ENCODE results near the gene SYT3. TPM values are rescaled to one million over a fixed set of nuclear protein-coding genes. Genes with fewer than 3 reads are reported as not detected.

Gene SYT3
- total and polyA plus RNA-seq, 7 donors = under 0.01 to 0.66 (median 0.37) TPM; not detected in 1

DNA sequence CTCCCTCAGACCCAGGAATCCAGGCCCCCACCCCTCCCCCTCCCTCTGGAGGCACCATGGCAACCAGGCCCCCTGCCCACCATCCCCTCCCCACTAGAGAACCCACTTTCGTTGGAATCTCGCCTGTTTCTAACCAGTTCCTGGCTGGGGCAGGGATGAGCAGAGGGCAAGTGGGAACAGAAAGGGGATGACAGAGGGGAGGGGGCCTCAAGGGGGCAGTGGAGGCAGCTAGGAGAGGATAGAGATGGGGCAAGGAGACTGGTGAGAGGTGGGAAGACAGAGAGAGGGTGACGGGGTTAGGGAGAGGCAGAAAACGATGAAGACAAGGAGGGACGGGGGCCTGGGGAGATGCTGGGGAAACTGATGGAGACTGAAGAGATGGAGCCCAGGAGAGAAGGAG is 9.0 kb upstream of the SYT3 start:
- 49 to 60% methylated on average over 5 of the region's 5 CpGs for WGBS, 2 donors
- DNase-seq = no peak
- no peak overlapping the region for H3K27ac ChIP-seq
- H3K27me3 ChIP-seq = peaks cover 0 to 59% (median 0%) of the 10 kb centered on the region in 3 donors
- no peaks in the 10 kb centered on the region for H3K9me3 ChIP-seq
- TF ChIP-seq, protein P1, sequence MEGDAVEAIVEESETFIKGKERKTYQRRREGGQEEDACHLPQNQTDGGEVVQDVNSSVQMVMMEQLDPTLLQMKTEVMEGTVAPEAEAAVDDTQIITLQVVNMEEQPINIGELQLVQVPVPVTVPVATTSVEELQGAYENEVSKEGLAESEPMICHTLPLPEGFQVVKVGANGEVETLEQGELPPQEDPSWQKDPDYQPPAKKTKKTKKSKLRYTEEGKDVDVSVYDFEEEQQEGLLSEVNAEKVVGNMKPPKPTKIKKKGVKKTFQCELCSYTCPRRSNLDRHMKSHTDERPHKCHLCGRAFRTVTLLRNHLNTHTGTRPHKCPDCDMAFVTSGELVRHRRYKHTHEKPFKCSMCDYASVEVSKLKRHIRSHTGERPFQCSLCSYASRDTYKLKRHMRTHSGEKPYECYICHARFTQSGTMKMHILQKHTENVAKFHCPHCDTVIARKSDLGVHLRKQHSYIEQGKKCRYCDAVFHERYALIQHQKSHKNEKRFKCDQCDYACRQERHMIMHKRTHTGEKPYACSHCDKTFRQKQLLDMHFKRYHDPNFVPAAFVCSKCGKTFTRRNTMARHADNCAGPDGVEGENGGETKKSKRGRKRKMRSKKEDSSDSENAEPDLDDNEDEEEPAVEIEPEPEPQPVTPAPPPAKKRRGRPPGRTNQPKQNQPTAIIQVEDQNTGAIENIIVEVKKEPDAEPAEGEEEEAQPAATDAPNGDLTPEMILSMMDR (IDR thresholded peaks at IDR 0.05) = no peak
- TF ChIP-seq EP300 (IDR thresholded peaks at IDR 0.05) (no peak), POLR2AphosphoS5 (IDR thresholded peaks at IDR 0.05) (no peak), POLR2A (IDR thresholded peaks at IDR 0.05) (no peak)
- intact Hi-C loops (cut with DNase I) = no loop called here
- H3K4me3 ChIP-seq = no peak overlapping the region
- no peaks in the 10 kb centered on the region for H3K4me1 ChIP-seq
- no peaks in the 10 kb centered on the region for H3K36me3 ChIP-seq

DNA sequence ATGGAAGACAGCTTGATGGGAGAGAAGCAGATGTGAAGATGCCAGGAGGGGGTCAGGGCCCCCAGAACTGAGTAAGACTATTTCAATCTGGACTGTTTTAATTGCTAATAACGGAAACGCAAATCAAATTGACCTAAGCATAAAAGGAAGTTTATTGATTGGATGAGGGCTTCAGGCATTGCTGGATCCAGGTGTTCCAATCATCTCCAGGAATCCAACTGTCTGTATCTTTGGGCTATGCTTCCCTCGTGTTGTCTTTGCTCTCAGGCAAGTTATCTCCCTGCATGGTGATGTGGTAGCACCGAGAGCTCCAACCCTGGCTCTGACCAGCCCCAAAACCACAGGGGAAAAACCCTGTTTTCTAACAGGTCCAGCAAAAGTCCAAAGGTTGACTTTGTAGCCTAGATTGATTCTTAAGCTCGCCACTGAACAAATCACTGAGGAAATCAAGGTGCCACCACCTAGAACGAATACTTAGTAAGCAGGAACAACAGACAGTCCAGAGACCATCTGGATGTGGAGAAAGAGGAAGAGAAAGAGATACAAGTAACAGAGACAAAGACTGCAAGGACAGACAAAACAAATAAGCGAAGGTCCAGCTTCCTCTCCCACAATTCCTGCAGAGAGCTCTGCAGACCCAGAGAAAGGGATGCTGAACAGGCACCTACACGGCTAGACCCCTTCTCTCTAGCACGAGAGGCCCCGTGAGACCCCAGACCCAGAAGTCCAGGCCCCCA is 8.4 kb upstream of the SYT3 start:
- Histone ChIP-seq H3K27ac (no peak overlapping the region), H3K27me3 (peaks cover 0 to 54% (median 0%) of the 10 kb centered on the region in 3 donors), H3K9me3 (no peaks in the 10 kb centered on the region), H3K36me3 (no peaks in the 10 kb centered on the region), H3K4me3 (no peak overlapping the region), H3K4me1 (no peaks in the 10 kb centered on the region)
- TF ChIP-seq POLR2A (IDR thresholded peaks at IDR 0.05) = no peak
- DNase-seq = no peak
- WGBS, 2 donors = 60 to 73% methylated on average over 10 of the region's 10 CpGs
- intact Hi-C loops (cut with DNase I) = no loop called here

DNA sequence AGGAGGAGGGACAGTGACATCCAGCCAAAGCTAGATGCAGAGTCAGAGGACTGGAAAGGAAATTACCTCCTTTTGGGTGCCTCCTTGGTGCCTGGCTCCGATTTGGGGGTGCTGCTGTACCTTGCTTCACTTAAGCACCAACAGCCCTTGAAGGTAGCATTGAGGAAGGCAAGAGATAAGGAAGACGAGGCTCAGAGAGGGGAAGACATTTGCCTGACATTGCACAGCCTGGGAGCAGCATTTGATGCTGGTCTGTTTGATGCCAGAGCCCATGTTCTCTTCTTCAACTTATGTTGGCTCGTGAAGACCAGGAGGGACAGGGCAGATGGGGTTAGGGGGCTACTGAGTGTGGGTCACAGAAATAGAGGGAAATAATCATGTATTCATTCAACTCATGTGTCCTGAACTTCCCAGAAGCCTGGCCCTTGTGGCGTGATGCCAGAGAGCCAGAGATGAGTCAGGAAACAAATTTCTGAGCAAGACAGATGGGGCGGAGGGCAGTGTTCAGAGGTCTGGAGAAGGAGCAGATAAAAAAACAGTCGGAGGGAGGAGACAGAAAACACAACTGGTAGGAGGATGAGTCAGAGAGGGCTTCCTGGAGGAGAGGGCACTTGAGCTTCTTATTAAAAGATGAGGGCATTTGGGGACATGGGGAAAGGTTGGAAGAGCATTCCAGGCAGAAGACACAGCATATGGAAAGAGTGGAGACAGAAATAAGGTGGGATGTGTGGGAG is 6.6 kb upstream of the SYT3 start:
- TF ChIP-seq POLR2A (IDR thresholded peaks at IDR 0.05) = no peak
- no peak for TF ChIP-seq POLR2AphosphoS5 (IDR thresholded peaks at IDR 0.05)
- TF ChIP-seq EP300 (IDR thresholded peaks at IDR 0.05) = no peak
- TF ChIP-seq, protein P1 (IDR thresholded peaks at IDR 0.05) = no peak
- Histone ChIP-seq H3K4me1 (no peaks in the 10 kb centered on the region), H3K9me3 (no peaks in the 10 kb centered on the region), H3K4me3 (no peak overlapping the region), H3K27ac (no peak overlapping the region), H3K36me3 (no peaks in the 10 kb centered on the region), H3K27me3 (peaks cover 0 to 43% (median 12%) of the 10 kb centered on the region in 3 donors)
- intact Hi-C loops (cut with DNase I) = no loop called here
- no peak for DNase-seq
- WGBS, 2 donors = 37 to 54% methylated on average over 6 of the region's 6 CpGs

DNA sequence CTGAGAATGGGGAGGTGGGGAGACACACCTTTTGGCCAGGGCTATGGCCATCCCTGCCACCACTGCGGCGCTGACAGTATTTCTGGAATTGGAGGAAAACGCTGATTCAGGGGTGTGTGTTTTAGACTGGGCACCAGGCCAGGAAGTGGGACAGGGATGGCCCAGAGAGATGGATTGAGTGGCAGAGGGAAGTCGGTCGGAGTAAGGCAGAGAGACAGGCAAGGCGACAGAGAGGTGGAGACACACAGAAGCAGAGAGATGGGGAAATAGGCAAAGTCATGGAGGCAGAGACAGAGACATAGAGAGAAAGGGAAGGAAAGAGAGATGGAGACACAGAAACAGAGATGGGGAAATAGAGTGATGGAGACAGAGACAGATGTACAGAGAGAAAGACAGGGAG is 5.4 kb upstream of the SYT3 start:
- no peak overlapping the region for H3K27ac ChIP-seq
- intact Hi-C loops (cut with DNase I) = no loop called here
- no peak overlapping the region for H3K4me3 ChIP-seq
- TF ChIP-seq, protein P1 (IDR thresholded peaks at IDR 0.05) = no peak
- no peak for TF ChIP-seq POLR2AphosphoS5 (IDR thresholded peaks at IDR 0.05)
- no peak for TF ChIP-seq POLR2A (IDR thresholded peaks at IDR 0.05)
- no peak for TF ChIP-seq EP300 (IDR thresholded peaks at IDR 0.05)
- H3K27me3 ChIP-seq = peaks cover 0 to 50% (median 16%) of the 10 kb centered on the region in 3 donors
- WGBS, 2 donors = 80 to 81% methylated on average over 6 of the region's 6 CpGs
- no peaks in the 10 kb centered on the region for H3K4me1 ChIP-seq
- H3K36me3 ChIP-seq = no peaks in the 10 kb centered on the region
- no peak for DNase-seq
- H3K9me3 ChIP-seq = no peaks in the 10 kb centered on the region

DNA sequence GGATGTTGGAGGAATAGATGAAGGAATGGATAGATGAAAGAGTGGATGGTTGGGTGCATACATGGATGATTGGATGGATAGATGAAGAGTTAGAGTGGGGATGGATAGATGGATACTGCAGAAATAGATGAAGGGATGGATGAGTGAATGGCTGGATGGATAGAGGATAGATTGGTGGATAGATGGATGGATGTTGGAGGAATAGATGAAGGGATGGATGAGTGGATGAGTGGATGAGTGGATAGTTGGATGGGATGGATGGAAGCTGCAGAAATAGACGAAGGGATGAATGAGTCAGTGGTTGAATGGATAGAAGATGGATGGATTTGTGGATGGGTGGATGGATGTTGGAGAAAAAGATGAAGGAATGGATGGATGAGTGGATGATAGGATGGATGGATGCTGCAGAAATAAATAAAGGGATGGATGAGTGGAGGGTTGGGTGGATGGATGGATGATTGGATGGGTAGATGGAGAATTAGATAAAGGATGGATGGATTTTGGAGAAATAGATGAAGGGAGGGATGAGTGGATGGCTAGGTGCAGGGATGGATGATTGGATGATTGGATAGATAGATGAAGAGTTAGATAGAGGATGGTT is 4.7 kb upstream of the SYT3 start:
- H3K4me3 ChIP-seq = no peak overlapping the region
- peaks cover 0 to 57% (median 23%) of the 10 kb centered on the region in 3 donors for H3K27me3 ChIP-seq

More for the DNA sequence above, 4.7 kb upstream of the SYT3 start:
- no peak for DNase-seq
- 35 to 51% methylated on average over 1 of the region's 1 CpG for WGBS, 2 donors
- intact Hi-C loops (cut with DNase I) = no loop called here
- Histone ChIP-seq H3K27ac (no peak overlapping the region), H3K4me1 (peaks cover 0 to 6% (median 3%) of the 10 kb centered on the region in 4 donors), H3K9me3 (no peaks in the 10 kb centered on the region), H3K36me3 (no peaks in the 10 kb centered on the region)
- TF ChIP-seq EP300 (IDR thresholded peaks at IDR 0.05) = no peak

All from sigmoid colon (tissue), 7 donors.